HG03135 (cell line): Measurements from ENCODE around the gene IMMP2L.
"Not testable (repeated sequence)": the region's sequence is repeated elsewhere in the genome, so short reads cannot be mapped to it uniquely, and the experiment has no call there.

ENCODE experiments used
- ATAC-seq: cut with Tn5 transposase; IDR thresholded peaks from one replicate; pipeline ENCODE4 v1.9.1; 2021; ENCODE audit warnings: mild to moderate bottlenecking, moderate library complexity; ENCODE audit not compliant: unreplicated experiment

Gene IMMP2L

DNA sequence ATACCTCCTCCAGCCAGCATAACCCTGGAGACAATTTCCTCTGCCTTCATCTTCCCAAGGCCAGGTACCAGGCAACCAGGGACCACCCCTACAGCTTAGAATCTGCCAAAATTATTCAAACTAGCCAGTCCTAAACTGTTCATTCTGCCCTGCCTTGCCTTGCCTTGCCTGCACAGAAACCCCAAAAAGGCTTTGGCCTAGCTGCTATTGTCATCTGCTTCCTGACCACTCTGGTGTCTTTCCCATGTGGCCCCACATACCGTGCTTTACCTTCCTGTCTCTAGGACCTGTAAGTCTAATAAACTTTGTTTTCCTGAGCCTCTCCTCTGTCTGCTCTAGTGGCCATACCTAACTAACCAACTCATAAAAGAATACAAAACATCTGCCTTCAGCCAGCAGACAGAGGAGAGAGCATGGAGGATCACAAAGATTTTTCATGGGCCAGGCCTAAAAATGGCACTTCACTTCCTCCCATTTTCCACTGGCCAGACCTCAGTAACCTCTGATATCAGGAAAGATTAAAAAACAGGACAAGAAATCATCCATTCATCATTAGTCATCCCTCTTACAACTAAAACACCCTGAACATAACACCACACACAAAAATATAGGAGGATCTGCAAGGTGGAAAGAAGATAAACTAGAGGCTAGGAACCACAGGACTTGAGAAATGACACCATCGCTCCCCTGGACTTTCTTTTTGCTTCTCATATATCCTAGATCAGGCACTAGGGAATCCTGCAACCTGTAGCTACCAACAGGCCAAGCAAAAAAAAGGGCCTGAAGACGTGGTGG lies 51.5 kb downstream of the IMMP2L start:
- no peak for ATAC-seq

DNA sequence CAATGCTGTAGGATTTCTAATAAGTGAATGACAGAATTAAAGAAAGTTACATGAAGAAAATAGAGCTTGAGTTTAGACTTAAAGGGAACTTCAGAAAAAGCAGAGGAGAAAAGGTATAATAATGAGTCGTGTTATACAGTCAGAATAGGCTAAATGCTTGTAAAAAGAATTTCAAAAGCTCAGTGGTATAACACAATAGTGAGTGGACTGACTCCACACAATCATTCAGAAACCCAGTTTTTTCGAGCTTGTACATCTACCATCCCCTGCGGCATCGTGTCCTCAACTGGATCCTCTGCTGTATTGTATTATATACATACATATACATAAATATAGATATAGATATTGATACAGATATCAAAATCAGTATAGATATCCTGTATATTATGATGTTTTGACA lies 52.2 kb downstream of the IMMP2L start:
- no peak for ATAC-seq

DNA sequence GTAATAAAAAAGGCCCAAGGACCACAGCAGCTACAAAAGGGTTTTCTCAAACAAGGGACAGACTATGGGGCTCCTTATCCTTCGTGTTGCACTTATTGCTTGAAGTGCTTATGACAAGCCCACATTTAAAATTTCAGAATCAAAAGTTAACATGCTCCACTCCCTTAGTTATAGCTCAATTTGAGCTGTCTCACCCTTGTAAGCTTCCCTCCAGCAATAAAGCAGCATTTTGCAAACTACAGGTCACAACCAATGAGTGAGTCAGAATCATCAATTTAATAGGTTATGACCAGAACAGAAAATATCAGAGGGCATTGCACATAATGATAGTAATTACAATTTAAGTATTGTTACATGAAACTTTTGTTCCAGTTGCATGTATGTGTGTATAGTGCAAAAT lies 53.0 kb downstream of the IMMP2L start:
- ATAC-seq = no peak

DNA sequence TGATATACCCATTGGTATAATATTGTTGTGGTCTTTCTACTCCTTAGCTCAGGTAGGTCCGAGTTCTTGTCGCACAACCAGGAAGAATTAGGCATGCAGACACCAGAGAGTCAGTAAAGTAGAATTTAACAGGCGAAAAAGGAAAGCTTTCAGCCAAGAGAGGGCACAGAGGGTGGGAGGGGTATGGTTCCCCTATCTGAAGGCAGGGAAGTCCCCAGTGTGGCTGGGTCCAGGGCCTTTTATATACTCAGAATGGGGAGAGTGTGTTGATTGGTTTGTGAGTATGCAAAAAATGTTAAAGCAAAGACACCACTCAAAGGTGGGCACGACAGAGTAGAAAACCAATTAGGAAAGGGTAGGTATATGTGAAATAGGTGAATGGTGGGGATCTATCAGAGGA lies 53.9 kb downstream of the IMMP2L start:
- no peak for ATAC-seq

DNA sequence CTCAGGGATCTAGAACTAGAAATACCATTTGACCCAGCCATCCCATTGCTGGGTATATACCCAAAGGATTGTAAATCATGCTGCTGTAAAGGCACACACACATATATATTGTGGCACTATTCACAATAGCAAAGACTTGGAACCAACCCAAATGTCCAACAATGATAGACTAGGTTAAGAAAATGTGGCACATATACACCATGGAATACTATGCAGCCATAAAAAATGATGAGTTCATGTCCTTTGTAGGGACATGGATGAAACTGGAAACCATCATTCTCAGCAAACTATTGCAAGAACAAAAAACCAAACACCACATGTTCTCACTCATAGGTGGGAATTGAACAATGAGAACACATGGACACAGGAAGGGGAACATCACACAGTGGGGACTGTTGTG lies 56.9 kb downstream of the IMMP2L start:
- ATAC-seq = not testable (repeated sequence)

DNA sequence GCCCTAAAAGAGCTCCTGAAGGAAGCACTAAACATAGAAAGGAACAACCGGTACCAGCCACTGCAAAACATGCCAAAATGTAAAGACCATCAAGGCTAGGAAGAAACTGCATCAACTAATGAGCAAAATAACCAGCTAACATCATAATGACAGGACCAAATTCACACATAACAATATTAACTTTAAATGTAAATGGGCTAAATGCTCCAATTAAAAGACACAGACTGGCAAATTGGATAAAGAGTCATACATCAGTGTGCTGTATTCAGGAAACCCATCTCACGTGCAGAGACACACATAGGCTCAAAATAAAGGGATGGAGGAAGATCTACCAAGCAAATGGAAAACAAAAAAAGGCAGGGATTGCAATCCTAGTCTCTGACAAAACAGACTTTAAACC lies 60.5 kb downstream of the IMMP2L start:
- not testable (repeated sequence) for ATAC-seq

DNA sequence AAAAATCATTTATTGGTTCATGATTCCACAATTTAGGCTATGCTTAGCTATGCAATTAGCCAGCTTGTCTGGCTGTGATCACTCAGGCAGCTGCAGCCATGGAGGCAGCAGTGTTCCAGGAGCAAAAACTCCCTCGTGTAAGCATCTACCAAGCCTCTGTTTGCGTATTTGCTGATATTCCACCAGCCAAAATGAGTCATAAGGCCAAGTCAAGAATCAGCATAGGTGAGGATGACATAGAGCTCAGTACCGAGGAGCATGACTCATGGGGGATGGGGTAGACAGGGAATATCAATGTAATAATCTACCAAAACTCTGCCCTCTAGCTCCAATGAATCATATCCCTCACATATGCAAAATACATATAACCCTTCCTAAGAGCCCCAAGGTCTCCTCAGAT lies 63.3 kb downstream of the IMMP2L start:
- no peak for ATAC-seq

DNA sequence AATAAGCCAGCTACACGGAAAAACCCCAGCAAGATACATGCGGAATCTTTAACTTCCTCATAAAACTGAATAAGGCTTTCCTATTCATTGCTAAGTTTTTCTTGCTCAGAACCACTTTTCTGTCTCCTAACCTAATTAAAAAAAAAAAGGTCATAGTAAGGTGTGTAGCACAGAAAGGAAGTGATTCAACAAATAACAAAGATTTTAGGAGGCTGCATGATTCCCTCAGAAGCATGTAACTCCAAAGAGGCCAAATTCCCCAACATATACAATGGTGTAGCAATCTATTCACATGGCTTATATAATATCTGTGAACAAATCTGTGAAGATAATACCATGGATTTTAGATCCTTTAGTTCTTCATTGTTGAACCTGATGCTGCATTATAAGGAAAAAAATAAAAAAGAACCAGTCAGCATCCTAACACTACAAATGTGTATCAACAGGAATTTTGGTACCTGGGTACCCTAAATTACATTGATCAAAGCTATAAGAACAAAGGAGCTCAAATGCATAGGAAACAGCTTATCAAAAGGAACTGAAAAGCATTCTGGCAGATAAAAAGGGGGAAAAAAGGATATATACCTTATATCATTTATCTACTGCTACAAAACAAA lies 63.8 kb downstream of the IMMP2L start:
- no peak for ATAC-seq

DNA sequence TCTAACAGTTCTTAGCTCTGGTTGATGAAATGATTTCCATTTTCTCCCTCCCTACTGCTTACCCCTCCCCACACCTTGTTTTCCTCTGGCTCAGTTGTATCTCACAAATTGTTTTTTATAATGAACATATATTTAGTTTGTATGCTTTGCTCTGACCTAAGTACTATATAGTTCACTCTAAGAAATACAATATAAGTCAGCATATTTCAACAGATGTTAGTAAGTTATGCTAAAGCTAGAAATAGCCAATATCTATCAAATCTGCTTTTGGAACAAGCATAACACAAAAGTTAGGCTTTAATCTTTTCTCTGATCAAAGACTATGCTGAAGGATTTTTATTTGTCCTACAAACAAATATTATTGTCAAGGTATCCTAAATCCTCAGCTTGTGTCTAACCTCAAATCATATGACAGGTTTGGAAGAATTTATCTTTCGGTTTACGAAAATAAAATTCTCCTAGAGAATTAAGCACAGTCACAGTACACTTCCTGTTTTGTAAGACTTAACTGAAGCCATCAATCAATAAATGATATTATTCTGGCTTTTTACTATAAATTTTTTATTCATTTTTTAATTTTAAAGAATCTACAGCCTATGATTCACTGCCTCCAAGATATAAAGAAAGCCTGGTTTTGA lies 67.0 kb downstream of the IMMP2L start:
- ATAC-seq = no peak

DNA sequence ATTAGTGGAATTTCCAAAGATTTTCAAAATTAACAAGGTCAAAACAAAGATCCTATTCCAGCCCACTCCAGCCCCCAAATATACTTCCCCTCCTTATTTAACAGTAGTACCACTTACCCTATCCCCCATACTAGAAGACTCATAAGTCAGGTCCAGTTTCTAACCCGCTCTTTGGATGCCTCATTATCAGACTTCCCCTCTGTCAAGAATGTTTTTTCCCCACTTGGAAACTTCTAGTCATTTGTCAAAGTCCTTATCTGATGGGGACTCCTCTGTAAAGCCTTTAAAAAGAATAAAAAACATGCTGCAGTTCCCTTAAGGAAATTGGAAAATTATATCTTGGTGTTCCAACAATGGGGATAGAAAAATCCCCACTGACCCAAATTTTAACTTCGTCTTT lies 70.1 kb downstream of the IMMP2L start:
- no peak for ATAC-seq

DNA sequence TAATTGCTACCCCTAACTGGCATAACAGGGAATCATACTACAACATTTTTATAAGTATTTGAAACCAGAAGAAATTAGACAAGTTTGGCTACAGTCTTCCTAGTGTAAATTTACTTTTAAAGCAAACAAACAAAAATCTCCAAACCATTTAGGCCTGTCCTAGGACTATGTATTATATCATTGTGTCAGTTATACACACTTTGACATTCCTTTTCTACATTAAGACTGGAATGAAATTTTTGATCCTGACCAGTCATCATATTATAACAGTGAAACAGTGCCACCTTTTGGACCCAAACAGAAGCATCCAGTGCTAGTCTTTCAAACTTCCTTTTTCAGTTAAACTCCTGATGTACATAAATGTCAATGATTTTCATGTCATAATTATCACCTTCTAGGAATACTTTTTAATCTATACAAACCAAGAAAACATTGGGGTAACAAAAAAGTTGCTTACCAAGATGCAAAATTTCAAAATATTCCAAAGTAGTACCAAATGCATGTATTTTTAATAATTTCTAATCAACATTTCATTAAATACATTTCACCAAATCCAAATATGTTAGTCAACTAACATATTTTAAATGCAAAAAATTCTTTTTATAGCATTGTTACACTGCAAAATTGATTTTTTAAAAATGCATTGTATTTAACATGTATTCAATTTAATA lies 75.7 kb downstream of the IMMP2L start:
- no peak for ATAC-seq

DNA sequence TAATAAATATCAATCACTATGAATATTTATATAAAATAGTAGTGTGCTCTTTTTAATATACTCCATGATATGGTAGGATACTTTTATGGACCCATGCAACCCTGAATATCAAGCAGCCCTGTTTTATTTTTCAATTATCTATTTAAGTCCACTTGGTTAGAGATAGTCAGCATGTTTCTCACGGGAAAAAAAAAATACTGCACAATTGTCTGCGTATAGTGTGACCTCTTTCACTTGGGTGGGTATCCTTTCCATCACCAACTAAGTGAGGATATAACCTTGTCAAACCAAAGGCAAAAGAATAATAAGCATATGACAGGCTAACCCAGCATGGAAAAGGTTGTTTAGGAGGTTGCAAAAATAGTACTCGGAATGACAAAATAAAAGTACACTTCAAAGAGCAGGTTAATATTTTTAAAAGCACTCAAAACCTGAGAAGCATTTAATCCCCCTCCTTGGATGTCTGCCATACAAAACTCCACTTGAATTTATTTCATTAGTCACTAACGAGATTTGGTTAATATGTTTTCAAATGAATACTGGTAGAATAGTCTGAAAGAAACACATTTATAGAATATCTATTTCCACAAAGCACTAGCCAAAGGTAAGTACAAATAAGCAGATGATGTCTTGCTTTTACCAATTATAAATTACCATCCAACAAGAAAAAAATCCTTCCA lies 76.5 kb downstream of the IMMP2L start:
- ATAC-seq = no peak

DNA sequence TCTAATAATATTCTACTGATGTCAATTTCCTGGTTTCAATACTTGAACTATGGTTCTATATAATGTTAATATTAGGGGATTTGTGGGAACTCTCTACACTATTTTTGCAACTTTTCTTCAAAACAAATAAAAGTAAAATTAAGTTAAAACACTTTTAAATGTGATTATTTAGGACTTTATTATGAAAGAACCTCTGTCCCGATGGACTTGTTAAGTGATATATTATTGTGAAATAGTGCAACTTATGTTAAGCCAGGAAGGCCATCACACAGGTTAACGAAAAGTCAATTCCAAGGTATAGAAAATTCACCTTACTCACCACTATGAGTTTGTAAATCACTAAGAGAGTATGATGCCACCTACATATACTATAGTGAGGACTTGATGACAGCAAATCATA lies 79.2 kb downstream of the IMMP2L start:
- no peak for ATAC-seq

DNA sequence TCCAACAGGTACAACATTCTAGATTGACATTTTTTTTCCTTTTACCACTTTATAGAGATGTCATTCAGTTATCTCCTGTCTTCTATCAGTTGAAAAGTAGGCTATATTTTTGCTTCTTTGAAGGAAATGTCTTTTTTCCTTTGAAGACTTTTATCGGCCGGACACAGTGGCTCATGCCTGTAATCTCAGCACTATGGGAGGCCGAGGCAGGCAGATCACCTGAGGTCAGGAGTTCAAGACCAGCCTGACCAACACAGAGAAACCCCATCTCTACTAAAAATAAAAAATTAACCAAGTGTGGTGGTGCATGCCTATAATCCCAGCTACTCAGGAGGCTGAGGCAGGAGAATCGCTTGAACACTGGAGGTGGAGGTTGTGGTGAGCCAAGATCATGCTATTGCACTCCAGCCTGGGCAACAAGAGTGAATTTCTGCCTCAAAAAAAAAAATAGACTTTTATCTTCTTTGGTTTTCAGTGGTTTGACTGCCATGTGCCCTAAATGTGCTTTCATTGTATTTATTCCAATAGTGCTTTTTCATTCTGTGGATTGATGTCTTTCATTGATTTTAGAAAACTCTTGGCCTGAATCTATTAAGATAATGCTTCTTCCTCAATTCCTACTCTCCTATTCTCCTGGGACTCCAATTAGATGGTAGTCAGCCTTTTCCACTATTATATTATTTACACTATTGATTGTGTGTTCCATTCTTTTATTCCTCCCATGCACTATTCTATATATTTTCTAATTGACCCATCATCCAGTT lies 84.6 kb downstream of the IMMP2L start:
- ATAC-seq = no peak

DNA sequence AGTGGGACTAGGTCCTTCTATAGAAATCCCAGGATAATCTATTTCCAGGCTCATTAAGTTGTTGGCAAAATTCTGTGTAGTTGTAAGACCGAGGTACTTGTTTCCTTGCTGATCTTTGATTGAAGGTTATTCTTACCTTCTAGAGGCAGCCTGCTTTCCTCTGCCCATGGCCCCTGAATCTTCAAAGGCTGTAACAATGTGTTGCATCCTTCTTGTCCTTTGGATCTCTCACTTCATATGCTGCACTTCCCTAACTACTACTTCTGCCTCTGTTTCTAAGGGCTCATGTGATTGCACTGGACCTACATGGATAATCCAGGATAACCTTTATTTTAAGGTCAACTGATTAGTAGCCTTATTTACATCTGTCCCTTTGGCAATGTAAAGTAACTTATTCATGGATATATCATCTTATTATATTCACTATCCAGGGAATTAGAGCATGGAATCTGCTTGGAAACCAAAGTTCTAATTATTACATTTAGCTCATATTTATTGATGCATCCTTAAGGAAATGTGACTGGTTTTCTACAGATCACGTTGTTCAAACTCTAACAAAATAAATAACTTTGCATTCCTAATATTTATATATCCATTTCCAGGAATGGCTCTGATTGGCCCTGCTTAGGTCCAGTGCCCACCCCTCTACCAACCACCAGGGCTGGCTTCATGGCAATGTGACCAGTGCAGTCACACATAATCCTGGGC lies 85.6 kb downstream of the IMMP2L start:
- no peak for ATAC-seq

DNA sequence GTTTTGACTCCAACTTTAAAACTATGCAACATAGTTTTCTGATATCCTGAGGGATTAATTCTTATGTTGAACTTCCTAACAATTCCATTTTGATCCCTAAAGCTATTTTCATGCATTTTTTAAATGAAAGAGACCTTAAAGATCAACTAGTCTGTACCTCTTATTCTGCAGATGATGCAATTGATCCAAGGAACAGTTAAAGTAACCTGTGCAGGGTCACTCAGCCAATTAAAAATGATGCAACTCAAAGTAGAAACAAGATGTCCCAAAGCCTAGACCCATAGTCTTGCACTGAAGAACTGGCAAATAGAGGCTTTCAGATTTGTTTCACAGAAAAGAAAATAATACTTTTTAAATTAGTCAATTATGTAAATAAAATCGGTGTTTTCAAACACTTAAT lies 86.3 kb downstream of the IMMP2L start:
- no peak for ATAC-seq

DNA sequence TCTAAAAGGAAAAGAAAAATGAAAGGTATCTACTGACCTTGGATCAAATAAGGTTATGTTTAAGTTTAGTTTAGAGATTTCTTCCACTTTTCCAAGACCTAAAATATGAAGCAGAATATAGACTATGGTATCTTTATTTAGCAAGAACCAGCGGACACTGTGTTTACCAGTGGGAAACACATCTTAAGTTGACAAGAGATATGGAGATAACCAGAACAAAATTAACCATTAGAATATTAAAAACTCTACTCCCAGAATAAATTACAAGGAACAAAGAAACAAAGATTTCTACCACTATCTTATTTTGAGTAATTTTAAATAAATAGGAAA lies 86.9 kb downstream of the IMMP2L start:
- ATAC-seq = no peak

DNA sequence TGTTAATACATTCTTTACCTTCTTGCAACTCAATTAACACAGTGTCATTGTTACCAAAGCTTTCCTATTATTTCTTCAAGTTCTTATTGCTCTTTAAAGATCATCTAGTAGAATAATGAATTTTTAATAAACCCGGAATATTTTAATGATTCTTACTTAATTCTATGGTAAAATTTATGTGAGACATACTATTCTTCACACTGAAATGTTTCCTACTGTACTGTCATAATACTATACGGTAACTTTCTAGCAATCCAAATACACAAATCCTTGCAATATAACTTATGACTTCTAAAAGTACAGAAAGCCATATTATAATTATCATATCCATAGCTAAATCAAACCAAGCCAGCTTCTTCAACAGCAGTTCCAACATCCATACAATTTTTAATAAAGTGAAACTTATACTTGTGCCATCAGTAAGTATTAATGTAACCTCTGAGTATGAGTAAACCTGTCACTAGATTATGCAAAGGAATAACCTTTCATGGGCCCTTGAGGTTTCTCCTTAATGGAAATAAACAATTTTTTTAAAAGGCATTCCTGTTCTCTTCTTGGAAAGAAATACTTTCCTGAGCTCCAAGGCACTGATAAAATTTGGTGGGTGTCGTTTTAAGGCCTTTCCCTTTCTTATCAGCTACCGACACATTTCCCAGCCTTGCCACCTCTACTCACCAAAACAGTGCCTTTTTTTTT lies 87.4 kb downstream of the IMMP2L start:
- ATAC-seq = no peak

DNA sequence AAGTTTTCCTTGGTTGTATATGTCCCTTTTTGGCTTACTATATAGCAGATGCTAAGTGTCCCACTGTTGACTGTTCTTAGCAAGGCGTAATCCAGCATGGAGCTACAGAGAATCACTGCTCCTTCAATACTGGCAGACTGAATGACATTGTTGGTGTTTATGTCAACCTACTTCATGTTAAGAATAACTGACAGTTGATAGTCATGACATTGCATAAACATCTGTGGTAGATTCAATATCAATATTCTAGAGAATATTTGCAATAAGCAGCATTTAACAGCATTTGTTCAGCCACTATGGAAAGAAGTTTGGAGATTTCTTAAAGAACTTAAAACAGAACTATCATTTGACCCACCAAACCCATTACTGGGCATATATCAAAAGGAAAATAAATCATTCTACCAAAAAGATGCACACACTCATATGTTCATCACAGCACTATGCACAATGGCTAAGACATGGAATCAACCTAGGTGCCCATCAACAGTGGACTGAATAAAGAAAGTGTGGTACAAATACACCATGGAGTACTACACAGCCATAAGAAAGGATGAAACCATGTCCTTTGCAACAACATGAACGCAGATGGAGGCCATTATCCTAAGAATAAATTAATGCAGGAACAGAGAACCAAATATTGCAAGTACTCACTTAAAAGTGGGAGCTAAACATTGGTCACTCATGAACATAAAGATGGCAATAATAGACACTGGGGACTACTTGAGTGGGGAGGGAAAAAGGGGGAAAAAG lies 88.7 kb downstream of the IMMP2L start:
- no peak for ATAC-seq
